ENCODE results near the gene KCNJ1. TPM values are rescaled to one million over a fixed set of nuclear protein-coding genes. Genes with fewer than 3 reads are reported as not detected.

KCNJ1 gene
- total and polyA plus RNA-seq, 12 donors = 0.01 to 0.29 (median 0.13) TPM; not detected in 7

- no peak for TF ChIP-seq CTCF (IDR thresholded peaks at IDR 0.05)
- intact Hi-C loops (cut with DNase I) = loop anchor here in 1 of 10 donors (10.0 kb wide), 1 partner anchor 657 kb away; no protein-coding TSS in a partner anchor
- ATAC-seq = no peak
- no peak for DNase-seq
- WGBS, 2 donors = 92 to 94% methylated on average over 7 of the region's 7 CpGs
- Histone ChIP-seq H3K27me3 (no peaks in the 10 kb centered on the region), H3K4me1 (peaks cover 0 to 47% (median 10%) of the 10 kb centered on the region in 9 donors), H3K27ac (no peak overlapping the region), H3K9me3 (no peaks in the 10 kb centered on the region), H3K4me3 (no peak overlapping the region), H3K36me3 (no peaks in the 10 kb centered on the region)
Observed at GRCh38 chr11:128841461-128842072, 25.5 kb downstream of the KCNJ1 start.

GRCh38 chr11:128840783-128841182 lies 26.3 kb downstream of the KCNJ1 start:
- Histone ChIP-seq H3K36me3 (no peaks in the 10 kb centered on the region), H3K27me3 (no peaks in the 10 kb centered on the region), H3K9me3 (no peaks in the 10 kb centered on the region), H3K4me1 (peaks cover 0 to 54% (median 17%) of the 10 kb centered on the region in 9 donors), H3K4me3 (no peak overlapping the region), H3K27ac (no peak overlapping the region)
- ATAC-seq (no peak), DNase-seq (no peak)
- 71% methylated on average over 2 of the region's 2 CpGs for WGBS, 2 donors
- intact Hi-C loops (cut with DNase I) = loop anchor here in 1 of 10 donors (10.0 kb wide), 1 partner anchor 656 kb away; no protein-coding TSS in a partner anchor
- TF ChIP-seq CTCF (IDR thresholded peaks at IDR 0.05) = no peak

GRCh38 chr11:128840137-128840536 lies 27.0 kb downstream of the KCNJ1 start:
- no peak overlapping the region for H3K27ac ChIP-seq
- ATAC-seq (no peak), DNase-seq (no peak)
- H3K9me3 ChIP-seq = no peaks in the 10 kb centered on the region
- peaks cover 0 to 55% (median 18%) of the 10 kb centered on the region in 9 donors for H3K4me1 ChIP-seq
- no peak overlapping the region for H3K4me3 ChIP-seq
- H3K27me3 ChIP-seq = no peaks in the 10 kb centered on the region
- TF ChIP-seq CTCF (IDR thresholded peaks at IDR 0.05) = no peak
- 76 to 85% methylated on average over 5 of the region's 5 CpGs for WGBS, 2 donors
- H3K36me3 ChIP-seq = no peaks in the 10 kb centered on the region
- intact Hi-C loops (cut with DNase I) = loop anchor here in 1 of 10 donors (10.0 kb wide), 1 partner anchor 655 kb away; no protein-coding TSS in a partner anchor

GRCh38 chr11:128839081-128839480 lies 28.0 kb downstream of the KCNJ1 start:
- H3K4me1 ChIP-seq = peaks cover 0 to 61% (median 25%) of the 10 kb centered on the region in 9 donors
- no peak for TF ChIP-seq CTCF (IDR thresholded peaks at IDR 0.05)
- no peak overlapping the region for H3K27ac ChIP-seq
- intact Hi-C loops (cut with DNase I) = loop anchor here in 7 of 10 donors (10.0 kb wide), 7 partner anchors 64 to 664 kb away; no protein-coding TSS in a partner anchor
- H3K36me3 ChIP-seq = no peaks in the 10 kb centered on the region
- WGBS, 2 donors = 80 to 83% methylated on average over 5 of the region's 5 CpGs
- no peak for DNase-seq
- H3K4me3 ChIP-seq = no peak overlapping the region
- ATAC-seq = no peak
- no peaks in the 10 kb centered on the region for H3K27me3 ChIP-seq
- H3K9me3 ChIP-seq = no peaks in the 10 kb centered on the region

All from heart right ventricle (tissue), 16 donors.